Measurements from ENCODE around the gene DNAJC1. TPM values are rescaled to one million over a fixed set of nuclear protein-coding genes. Genes with fewer than 3 reads are reported as not detected.

The DNAJC1 gene
- total RNA-seq, 6 experiments from 2014 or later = 16.0 to 106 (median 27.8) TPM

DNA sequence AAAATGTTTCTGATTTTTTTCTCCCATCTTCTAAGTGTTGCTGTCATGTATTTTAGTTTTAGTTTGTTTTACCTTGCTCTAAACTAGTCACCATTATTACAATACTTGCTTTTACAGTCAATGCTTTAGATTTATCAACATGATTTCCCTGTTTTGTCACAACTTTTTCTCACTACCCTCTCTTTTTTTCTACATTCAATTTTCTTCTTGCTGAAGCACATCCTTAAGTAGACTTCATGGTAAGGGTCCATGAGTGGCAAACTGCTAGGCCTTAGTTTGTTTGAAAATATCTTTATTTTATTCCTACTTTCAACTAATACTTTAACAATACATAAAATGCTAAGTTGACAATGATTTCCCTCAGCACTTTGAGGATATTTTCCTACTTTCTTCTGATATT lies 173.5 kb downstream of the DNAJC1 start:
- no peak overlapping the region for H3K4me3 ChIP-seq
- no peaks in the 10 kb centered on the region for H3K27me3 ChIP-seq
- no peak for ATAC-seq
- no peak overlapping the region for H3K27ac ChIP-seq
- TF ChIP-seq, protein P1, sequence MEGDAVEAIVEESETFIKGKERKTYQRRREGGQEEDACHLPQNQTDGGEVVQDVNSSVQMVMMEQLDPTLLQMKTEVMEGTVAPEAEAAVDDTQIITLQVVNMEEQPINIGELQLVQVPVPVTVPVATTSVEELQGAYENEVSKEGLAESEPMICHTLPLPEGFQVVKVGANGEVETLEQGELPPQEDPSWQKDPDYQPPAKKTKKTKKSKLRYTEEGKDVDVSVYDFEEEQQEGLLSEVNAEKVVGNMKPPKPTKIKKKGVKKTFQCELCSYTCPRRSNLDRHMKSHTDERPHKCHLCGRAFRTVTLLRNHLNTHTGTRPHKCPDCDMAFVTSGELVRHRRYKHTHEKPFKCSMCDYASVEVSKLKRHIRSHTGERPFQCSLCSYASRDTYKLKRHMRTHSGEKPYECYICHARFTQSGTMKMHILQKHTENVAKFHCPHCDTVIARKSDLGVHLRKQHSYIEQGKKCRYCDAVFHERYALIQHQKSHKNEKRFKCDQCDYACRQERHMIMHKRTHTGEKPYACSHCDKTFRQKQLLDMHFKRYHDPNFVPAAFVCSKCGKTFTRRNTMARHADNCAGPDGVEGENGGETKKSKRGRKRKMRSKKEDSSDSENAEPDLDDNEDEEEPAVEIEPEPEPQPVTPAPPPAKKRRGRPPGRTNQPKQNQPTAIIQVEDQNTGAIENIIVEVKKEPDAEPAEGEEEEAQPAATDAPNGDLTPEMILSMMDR (IDR thresholded peaks at IDR 0.05) = no peak
- TF ChIP-seq POLR2A (IDR thresholded peaks at IDR 0.05) = no peak
- H3K36me3 ChIP-seq = no peaks in the 10 kb centered on the region
- H3K9me3 ChIP-seq = peaks cover 0 to 32% (median 8%) of the 10 kb centered on the region in 4 donors
- H3K4me1 ChIP-seq = no peaks in the 10 kb centered on the region
- no peak for DNase-seq
- intact Hi-C loops (cut with DNase I) = no loop called here

DNA sequence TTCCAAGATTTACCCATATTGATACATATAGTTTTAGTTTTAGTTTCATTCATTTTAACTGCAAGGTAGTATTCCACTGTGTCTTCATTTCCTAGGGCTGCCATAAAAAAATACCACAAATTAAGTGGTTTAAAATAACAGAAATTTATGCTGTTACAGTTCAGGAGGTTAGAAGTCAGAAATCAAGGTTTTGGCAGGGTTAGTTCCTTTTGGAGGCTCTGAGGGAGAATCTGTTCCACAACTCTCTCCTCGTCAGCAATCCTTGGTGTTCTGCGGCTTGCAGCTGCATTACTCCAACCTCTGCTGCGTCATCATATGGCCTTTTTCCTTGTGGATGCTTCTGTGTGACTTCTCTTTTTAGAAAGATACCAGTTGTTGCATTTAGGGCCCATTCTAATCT lies 176.2 kb downstream of the DNAJC1 start:
- Histone ChIP-seq H3K36me3 (no peaks in the 10 kb centered on the region), H3K9me3 (peaks cover 0 to 32% (median 8%) of the 10 kb centered on the region in 4 donors), H3K27me3 (no peaks in the 10 kb centered on the region), H3K27ac (no peak overlapping the region), H3K4me1 (no peaks in the 10 kb centered on the region), H3K4me3 (no peak overlapping the region)
- TF ChIP-seq, protein P1 (IDR thresholded peaks at IDR 0.05) = no peak
- no peak for TF ChIP-seq POLR2A (IDR thresholded peaks at IDR 0.05)
- 96% methylated on average over 3 of the region's 3 CpGs for WGBS (ENCODE audit: insufficient coverage, low coverage, low lambda C conversion rate, missing lambda C conversion rate)
- ATAC-seq = no peak
- intact Hi-C loops (cut with DNase I) = no loop called here
- DNase-seq = no peak

DNA sequence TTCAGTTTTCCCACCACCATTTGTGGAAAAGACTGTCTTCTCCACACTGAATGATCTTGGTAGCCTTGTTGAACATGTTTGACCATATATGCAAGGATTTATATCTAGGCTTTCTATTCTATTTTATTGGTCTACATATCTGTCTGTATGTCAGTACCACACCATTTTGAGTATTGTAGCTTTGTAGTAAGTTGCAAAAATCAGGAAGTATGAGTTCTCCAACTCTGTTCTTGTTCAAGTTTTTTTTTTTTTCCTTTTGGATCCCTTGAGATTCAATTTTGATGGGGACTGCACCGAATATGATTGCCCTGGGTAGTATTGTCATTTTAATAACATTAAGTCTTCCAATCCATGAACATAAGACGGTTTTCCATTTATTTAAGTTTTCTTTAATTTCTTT lies 176.8 kb downstream of the DNAJC1 start:
- Histone ChIP-seq H3K27me3 (no peaks in the 10 kb centered on the region), H3K4me1 (no peaks in the 10 kb centered on the region), H3K36me3 (no peaks in the 10 kb centered on the region), H3K27ac (no peak overlapping the region), H3K9me3 (peaks cover 0 to 32% (median 5%) of the 10 kb centered on the region in 4 donors), H3K4me3 (no peak overlapping the region)
- TF ChIP-seq, protein P1 (IDR thresholded peaks at IDR 0.05) = no peak
- TF ChIP-seq POLR2A (IDR thresholded peaks at IDR 0.05) = no peak
- intact Hi-C loops (cut with DNase I) = no loop called here
- 87% methylated on average over 2 of the region's 2 CpGs for WGBS (ENCODE audit: insufficient coverage, low coverage, low lambda C conversion rate, missing lambda C conversion rate)
- no peak for DNase-seq
- no peak for ATAC-seq

DNA sequence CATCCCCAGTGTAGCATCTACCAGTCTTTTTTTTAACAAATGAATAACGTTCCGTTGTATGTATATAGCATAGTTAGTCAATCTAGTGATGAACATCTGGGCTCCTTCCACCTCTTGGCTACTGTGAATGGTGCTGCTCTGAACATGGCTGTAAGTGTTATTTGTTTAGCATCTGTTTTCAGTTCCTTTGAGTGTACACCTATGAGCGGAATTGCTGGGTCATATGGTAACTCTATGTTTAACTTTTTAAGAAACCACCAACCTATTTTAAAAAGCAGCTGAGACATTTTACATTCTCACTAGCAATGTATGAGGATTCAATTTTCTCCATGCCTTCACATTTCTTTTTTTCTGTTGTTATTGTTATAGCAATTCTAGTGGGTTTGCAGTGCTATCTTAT lies 178.2 kb downstream of the DNAJC1 start:
- no peak overlapping the region for H3K27ac ChIP-seq
- DNase-seq (no peak), ATAC-seq (no peak)
- intact Hi-C loops (cut with DNase I) = no loop called here
- no peaks in the 10 kb centered on the region for H3K27me3 ChIP-seq
- H3K9me3 ChIP-seq = peaks cover 0 to 32% (median 5%) of the 10 kb centered on the region in 4 donors
- no peaks in the 10 kb centered on the region for H3K36me3 ChIP-seq
- WGBS (ENCODE audit: insufficient coverage, low coverage, low lambda C conversion rate, missing lambda C conversion rate) = 100% methylated on average over 3 of the region's 3 CpGs
- H3K4me1 ChIP-seq = no peaks in the 10 kb centered on the region
- TF ChIP-seq, protein P1 (IDR thresholded peaks at IDR 0.05) = no peak
- no peak for TF ChIP-seq POLR2A (IDR thresholded peaks at IDR 0.05)
- no peak overlapping the region for H3K4me3 ChIP-seq

DNA sequence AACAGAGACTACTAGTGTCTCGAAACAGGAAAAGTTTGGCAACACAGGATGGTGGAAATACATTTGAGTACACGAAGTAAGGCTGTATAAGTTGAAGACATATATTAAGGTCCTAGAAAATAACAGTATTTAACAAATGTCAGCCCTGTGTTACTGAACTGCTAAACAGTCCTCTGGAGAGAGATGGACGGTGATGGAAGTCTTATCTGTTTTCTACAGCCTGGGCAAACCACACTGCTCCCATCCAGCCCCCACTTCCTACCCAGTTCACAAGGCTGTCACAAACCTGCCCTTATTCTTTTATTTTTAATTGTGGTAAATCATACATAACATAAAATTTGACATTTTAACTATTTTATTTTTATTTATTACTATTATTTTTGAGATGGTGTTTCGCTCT lies 179.1 kb downstream of the DNAJC1 start:
- H3K4me3 ChIP-seq = no peak overlapping the region
- DNase-seq = no peak
- H3K36me3 ChIP-seq = no peaks in the 10 kb centered on the region
- no peaks in the 10 kb centered on the region for H3K4me1 ChIP-seq
- TF ChIP-seq POLR2A (IDR thresholded peaks at IDR 0.05) = no peak
- TF ChIP-seq, protein P1 (IDR thresholded peaks at IDR 0.05) = no peak
- intact Hi-C loops (cut with DNase I) = no loop called here
- ATAC-seq = no peak
- 92% methylated on average over 4 of the region's 4 CpGs for whole genome bisulfite sequencing (ENCODE audit: insufficient coverage, low coverage, low lambda C conversion rate, missing lambda C conversion rate)
- H3K27me3 ChIP-seq = no peaks in the 10 kb centered on the region
- H3K9me3 ChIP-seq = peaks cover 0 to 32% (median 4%) of the 10 kb centered on the region in 4 donors
- H3K27ac ChIP-seq = no peak overlapping the region
